GM23248 (cell line): Measurements from ENCODE around the gene RXRA.

Experiments used
- EZH2 ChIP-seq: fragments of 200-600 bp; sonication (generic); IDR thresholded peaks from 2 replicates; pipeline ENCODE4 v1.6.1; 2018; ENCODE audit warnings: antibody characterized with exemption, mild to moderate bottlenecking; ENCODE audit not compliant: insufficient read depth, poor library complexity, severe bottlenecking
- EZH2phosphoT487 ChIP-seq: fragments of 200-600 bp; sonication (generic); IDR thresholded peaks from 2 replicates; pipeline ENCODE4 v1.6.1; 2018; ENCODE audit warnings: antibody characterized with exemption, moderate library complexity, mild to moderate bottlenecking, low read depth; ENCODE audit not compliant: insufficient read depth

DNA sequence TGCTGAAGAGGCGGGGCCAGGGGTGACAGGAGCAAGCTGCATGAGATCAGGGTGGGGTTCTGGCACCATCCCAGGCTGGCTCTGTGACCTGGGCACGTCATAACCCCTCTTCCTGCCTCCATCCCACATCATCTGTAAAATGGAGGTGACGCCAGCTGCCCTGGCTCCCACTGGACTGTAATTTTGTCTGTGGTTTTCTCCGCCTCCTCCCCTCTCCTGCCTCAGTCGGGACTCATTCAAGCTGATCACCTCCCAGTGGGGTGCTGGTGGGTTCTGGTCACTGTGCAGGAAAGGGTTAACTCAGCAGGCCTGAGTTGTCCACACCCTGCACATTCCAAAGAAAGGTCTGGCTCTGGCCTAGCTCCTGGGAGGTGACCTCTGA is 128.2 kb downstream of the RXRA start:
- no peak for TF ChIP-seq EZH2phosphoT487
- TF ChIP-seq EZH2: no peak
